Renal cortical epithelial cell (primary cell): ENCODE data around the gene AFM. TPM values are rescaled to one million over a fixed set of nuclear protein-coding genes. Genes with fewer than 3 reads are reported as not detected.

Experiments
- DNase-seq: peaks from one replicate; pipeline ENCODE4 v3.0.0-alpha.2; 2011; ENCODE audit warnings: low read depth
- total RNA-seq: library from RNA; depleted of rRNA; stranded (reverse); fragments of >200 nt; gene quantifications from 2 replicates; pipeline ENCODE4 v1.2.3, GENCODE V29; 2014

AFM gene
- total RNA-seq, 1 donor from 2014 or later: not detected

- peak; percentile 94 for DNase-seq
Observed at GRCh38 chr4:73450398-73451004, 31.0 kb upstream of the AFM start.

- DNase-seq: peak; percentile 9
Observed at GRCh38 chr4:73451404-73451803, 30.1 kb upstream of the AFM start.

DNA sequence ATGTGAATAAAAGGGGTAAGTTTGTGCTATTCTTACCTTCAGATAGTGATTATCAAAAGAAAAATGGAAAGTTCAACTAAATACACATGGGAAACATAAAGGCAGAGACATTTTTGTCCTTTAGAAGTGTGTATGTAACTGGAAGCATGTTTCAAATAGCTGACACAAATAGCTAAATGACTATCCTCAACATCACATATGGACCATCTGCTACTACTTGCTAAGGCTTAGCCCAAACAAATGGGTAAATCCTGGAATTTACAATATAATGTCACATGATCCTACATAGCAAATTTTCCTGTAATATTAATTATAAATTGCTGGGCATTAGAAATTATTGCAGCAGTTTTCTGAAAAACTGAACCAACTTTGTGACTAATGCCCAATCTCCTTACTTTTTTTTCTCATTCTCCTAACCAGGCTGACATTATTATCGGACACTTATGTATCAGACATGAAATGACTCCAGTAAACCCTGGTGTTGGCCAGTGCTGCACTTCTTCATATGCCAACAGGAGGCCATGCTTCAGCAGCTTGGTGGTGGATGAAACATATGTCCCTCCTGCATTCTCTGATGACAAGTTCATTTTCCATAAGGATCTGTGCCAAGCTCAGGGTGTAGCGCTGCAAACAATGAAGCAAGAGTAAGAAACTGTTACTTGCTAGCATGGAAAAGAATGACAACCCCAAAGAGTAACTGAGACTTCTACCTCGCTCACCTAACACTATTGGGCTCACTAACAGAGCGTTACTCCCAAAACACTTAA is 29.4 kb upstream of the AFM start:
- DNase-seq: no peak

- DNase-seq: peak; percentile 54
Observed at GRCh38 chr4:73452953-73453700, 28.4 kb upstream of the AFM start.

DNA sequence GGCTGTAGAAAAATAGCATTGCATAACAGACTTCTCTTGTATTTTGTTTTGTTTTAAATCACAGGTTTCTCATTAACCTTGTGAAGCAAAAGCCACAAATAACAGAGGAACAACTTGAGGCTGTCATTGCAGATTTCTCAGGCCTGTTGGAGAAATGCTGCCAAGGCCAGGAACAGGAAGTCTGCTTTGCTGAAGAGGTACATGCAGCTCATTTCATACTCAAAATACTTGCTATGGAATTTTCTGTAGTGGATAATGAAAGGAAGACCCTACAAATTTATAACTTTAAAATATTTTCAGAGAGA is 27.9 kb upstream of the AFM start:
- peak; percentile 96 for DNase-seq

- DNase-seq: no peak
Observed at GRCh38 chr4:73454920-73455319, 26.6 kb upstream of the AFM start.

- no peak for DNase-seq
Observed at GRCh38 chr4:73456177-73457022, 25.1 kb upstream of the AFM start.

DNA sequence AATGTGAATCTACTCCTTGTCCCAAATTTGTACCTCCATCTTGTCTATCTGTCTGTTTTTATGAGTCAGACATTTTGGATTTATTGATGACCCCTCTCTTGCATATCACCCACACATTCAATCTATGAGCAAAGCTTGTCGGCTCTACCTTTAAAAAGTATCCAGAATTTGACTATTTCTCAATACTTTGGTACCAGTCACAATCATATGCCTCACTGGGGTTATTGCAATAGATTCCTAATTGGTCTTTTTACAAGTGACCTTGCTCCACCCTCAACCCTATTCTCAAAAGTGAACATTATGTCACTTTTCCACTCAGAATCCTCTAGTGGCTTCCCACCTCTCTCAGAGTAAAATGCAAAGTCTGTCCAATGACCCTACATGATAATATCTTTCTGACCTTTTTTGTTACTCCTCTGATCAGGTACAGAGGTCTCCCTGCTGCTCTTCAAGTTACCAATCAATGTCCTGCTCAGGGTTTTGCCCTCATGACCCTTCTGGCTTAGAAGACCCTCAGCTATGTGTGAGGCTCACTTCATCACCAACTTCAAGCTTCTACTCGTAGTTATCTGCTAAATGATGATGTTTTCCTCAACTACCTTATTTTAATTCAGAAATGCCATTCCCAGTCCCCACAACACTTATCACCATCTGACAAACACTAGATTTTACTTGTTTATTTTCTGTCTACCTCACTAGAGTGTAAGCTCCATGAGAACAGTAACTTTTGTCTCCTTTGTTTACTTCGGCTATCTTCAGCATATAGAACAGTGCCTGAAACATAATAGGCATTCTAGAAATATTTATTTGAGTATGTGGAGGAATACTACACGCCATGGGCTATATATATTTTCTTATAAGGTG is 23.1 kb upstream of the AFM start:
- no peak for DNase-seq

GRCh38 chr4:73459048-73459421 is 22.5 kb upstream of the AFM start:
- DNase-seq: no peak

GRCh38 chr4:73460913-73461522 is 20.5 kb upstream of the AFM start:
- DNase-seq: no peak

- no peak for DNase-seq
Observed at GRCh38 chr4:73468170-73468569, 13.4 kb upstream of the AFM start.

- no peak for DNase-seq
Observed at GRCh38 chr4:73470728-73471127, 10.8 kb upstream of the AFM start.

DNA sequence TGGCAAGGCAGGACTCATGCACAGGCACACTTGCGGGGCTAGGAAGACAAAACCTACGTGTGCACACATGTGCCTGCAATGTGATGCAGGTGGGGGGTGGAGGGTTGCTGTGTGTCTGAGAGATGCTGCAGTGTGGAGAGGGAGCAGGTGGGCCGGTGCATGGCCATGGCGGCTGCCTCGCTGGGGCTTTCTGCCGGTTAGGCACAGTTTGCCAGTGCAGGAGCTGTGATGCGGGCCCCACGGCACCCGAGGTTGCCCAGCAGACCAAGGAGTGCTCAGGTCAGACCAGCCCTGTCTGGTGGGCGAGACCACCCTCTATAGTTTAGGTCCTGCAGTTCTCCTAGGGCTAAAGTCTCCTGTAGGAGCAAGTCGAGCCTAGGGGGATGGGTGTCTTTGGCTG is 4.4 kb upstream of the AFM start:
- no peak for DNase-seq

GRCh38 chr4:73479323-73479722 is 2.2 kb upstream of the AFM start:
- no peak for DNase-seq

- no peak for DNase-seq
Observed at GRCh38 chr4:73485085-73485484, 3.5 kb downstream of the AFM start.

GRCh38 chr4:73485596-73485995 is 4.1 kb downstream of the AFM start:
- no peak for DNase-seq

DNA sequence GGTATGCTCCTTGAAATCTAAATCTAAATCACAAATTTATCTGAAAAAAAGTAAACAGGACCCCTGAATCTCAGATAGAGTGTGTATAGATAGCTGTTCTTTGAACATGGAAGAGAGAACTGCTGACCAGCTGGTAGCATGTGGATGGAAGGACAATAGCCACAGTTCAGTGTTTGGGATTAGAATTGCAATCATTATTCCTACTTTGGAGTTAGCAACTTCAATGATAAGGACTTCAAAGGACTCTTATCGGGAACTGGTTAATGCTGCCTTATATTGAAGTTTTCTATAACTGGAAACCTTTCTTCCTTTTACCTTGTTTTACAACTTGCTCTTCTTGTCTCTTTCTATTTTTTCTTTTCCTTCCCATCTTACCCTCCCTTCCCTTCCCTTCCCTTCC is 5.0 kb downstream of the AFM start:
- DNase-seq: no peak

DNA sequence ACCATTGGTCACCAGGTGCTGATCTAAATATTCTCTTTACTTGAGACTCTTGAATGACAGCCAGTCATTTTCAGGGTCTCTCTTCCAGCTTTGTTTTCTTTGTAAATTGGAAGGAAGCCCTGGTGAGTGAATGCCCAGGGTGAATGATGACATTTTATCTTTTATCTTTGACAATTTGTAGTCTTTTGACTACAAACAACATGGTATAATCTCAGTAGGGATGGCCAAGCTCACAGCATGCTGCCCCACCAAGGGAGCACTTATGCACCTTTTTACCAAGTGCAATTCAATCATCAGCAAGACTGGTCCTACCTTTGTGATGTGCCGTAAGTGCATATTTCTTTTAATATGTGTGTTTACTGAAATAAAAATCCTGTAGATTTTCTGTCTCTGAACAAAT is 5.7 kb downstream of the AFM start:
- no peak for DNase-seq

DNA sequence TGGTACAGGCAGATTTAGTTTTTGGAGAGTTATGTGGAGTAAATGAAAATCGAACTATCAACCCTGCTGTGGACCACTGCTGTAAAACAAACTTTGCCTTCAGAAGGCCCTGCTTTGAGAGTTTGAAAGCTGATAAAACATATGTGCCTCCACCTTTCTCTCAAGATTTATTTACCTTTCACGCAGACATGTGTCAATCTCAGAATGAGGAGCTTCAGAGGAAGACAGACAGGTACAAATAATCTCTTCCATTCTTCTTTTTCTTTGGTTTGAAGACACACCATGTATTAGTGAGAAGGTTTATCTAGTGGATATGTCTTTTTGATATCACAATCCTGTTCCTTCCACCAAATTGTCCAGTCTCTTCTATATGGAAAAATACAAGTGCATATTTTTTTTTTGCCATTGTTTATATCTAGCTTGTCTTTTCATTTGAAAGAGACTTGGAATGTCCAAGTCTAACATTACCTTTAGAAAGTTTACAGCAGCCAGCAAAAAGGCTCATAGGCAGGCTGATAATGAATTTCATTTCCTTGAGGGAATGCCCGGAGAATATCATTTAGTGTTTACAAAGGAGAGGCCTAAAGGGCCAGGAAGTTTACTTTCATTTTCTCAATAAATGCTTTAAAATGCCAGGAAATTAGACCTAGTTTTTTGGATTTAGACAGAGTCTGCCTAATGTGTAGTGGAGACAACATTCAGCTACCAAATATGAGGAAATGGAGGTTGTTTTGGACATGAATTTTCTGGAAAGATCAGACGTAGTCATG is 18.6 kb downstream of the AFM start:
- DNase-seq: peak; percentile 25

DNA sequence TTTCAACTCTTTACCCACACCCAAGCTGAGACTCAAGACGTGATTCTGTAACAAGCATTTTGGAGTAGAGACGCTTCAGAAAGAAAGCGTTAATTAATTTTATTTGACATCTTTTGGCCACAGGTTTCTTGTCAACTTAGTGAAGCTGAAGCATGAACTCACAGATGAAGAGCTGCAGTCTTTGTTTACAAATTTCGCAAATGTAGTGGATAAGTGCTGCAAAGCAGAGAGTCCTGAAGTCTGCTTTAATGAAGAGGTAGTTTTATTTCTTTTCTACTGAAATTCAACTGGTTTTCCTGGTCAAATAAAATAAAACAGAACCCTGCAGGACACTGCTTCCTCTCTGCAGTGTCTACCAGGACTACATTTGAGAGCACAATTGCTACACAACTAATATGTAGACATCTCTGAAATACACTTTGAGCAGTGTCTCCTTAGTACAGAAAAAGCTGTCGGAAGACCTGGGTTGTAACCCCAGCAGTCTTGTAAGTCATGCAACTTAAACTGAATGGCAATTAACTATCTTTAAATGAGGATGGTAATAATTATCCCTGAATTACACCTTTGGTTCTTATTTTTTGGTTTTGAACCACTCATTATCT is 20.2 kb downstream of the AFM start:
- DNase-seq: no peak
